Esophagus muscularis mucosa (tissue), 3 donors: ENCODE measurements around the gene TIMP2.

Experiments
- POLR2A ChIP-seq: fragments of 450-650 bp; IDR thresholded peaks from one replicate; pipeline ENCODE4 v1.6.1; 2017; ENCODE audit warnings: antibody characterized with exemption, moderate library complexity, mild to moderate bottlenecking, low read depth
- TF ChIP-seq, protein P1 (sequence below), 3 experiments: fragments of 200-600 bp in 2 of 3; fragments of 450-650 bp in 1 of 3; sonication (generic) in 2 of 3; IDR thresholded peaks; one replicate each; pipeline ENCODE4 v1.5.1; 2017 to 2019; ENCODE audit warnings: antibody characterized with exemption in 3 of 3, mild to moderate bottlenecking in 2 of 3, moderate library complexity in 1 of 3

DNA sequence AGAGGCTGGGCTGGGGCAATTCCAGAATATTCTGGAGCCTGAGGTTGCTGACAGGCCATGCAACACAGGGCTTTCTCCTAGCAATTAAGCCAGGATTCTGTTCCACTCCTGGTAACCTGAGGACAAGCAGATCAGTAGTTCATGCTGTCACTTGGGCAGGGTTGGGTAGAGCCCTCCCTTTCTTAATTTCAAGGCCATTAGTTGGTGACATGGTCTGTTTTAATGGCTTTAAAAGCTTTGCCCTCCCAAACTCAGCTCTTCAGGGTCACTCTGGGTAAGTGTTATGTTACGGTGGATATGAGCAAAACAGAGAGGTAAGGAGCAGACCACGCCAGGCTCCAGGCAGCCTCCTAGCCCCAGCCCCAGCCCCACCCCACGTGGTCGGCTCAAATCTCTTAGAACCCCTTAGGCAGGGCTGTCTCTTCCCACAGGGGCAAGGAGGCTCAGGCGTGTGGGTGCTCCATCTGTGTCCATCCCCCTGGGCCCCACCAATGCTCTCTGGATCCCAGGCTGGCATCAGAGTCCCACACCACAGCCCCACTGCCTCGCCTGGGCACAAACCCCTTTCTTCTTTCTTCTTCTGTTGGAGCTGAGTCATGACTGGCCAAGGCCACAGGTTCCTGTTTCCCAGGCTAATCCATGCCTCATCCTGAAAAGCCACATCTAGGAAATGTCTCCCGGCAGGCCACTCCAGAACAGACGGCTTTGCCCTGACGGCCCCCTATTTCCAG lies 49.7 kb downstream of the TIMP2 start:
- TF ChIP-seq, protein P1, sequence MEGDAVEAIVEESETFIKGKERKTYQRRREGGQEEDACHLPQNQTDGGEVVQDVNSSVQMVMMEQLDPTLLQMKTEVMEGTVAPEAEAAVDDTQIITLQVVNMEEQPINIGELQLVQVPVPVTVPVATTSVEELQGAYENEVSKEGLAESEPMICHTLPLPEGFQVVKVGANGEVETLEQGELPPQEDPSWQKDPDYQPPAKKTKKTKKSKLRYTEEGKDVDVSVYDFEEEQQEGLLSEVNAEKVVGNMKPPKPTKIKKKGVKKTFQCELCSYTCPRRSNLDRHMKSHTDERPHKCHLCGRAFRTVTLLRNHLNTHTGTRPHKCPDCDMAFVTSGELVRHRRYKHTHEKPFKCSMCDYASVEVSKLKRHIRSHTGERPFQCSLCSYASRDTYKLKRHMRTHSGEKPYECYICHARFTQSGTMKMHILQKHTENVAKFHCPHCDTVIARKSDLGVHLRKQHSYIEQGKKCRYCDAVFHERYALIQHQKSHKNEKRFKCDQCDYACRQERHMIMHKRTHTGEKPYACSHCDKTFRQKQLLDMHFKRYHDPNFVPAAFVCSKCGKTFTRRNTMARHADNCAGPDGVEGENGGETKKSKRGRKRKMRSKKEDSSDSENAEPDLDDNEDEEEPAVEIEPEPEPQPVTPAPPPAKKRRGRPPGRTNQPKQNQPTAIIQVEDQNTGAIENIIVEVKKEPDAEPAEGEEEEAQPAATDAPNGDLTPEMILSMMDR (IDR thresholded peaks at IDR 0.05), result no peak
- no peak for TF ChIP-seq POLR2A
